ENCODE data around the gene CANT1.

The CANT1 gene

DNA sequence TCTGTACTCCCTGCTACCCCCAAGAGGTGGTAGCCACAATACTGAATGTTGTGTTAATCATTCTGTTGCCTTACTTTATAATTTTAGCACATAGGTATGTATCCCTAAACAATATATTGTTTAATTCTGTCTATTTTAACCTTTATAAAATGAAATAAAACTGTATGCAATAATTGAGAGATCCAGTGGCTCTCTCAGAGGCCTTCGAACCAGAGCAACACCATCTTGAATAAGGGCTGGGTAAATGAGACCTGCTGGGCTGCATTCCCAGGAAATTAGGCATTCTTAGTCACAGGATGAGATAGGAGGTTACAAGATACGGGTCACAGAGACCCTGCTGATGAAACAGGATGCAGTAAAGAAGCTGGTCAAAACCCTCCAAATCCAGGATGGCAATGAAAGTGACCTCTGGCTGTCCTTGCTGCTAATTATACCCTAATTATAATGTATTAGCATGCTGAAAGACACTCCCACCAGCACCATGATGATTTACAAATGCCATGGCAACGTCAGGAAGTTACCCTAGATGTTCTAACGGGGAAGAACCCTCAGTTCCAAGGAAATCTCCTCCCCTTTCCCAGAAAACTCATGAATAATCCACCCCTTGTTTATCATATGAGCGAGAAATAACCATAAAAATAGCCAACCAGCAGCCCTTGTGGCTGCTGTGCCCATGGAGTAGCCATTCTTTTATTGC is 2.0 kb upstream of the CANT1 start:
- in situ Hi-C loops (cut with MboI; ENCODE audit: low sequenced_read_pairs), result no loop called here

DNA sequence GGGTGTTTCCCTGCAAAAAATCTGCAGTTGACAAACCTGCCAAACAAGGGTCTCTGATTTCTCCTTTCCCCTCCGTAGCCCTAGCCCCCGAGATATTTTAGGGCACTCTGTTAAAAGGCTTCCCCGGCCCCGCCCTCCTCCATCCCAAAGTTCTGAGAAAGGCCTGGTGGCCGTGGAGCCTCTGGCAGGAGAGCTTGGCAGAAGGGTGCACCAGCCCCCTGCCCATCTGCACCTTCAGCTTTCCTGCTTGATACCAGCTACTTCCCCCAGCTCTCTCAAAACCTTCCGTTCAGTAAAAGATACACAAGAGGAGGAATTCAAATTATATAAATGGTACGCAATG is 711 bp upstream of the CANT1 start:
- in situ Hi-C loops (cut with MboI; ENCODE audit: low sequenced_read_pairs), result no loop called here

DNA sequence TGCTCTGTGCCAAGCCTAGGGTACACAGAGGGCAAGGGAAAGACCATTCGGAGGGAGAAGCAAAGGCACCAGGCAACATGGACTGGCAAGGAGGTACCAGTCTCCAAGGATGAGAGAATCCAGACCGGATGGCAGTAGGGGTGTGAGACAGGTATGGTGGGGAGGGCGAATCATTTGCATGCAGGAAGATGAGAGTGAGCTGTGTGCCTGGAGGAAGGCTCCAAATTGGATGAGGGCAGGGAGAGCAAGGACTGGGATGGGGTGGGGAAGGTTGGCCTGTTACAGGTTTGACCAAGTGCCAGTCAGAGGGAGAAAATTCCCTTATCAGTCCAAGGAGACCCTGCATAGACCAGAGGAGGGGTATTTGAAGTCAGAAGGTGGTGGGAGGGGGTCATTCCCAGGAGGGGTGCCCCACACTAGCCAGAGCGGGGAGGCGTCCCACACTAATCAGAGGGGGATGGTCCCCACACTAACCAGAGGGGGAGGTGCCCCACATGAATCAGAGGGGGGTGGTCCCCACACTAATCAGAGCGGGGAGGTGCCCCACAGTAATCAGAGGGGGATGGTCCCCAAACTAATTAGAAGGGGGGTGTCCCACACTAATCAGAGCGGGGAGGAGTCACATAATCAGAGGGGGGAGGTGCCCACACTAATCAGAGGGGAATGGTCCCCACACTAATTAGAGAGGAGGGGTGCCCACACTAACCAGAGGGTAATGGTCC is 737 bp downstream of the CANT1 start:
- in situ Hi-C loops (cut with MboI; ENCODE audit: low sequenced_read_pairs), result no loop called here

DNA sequence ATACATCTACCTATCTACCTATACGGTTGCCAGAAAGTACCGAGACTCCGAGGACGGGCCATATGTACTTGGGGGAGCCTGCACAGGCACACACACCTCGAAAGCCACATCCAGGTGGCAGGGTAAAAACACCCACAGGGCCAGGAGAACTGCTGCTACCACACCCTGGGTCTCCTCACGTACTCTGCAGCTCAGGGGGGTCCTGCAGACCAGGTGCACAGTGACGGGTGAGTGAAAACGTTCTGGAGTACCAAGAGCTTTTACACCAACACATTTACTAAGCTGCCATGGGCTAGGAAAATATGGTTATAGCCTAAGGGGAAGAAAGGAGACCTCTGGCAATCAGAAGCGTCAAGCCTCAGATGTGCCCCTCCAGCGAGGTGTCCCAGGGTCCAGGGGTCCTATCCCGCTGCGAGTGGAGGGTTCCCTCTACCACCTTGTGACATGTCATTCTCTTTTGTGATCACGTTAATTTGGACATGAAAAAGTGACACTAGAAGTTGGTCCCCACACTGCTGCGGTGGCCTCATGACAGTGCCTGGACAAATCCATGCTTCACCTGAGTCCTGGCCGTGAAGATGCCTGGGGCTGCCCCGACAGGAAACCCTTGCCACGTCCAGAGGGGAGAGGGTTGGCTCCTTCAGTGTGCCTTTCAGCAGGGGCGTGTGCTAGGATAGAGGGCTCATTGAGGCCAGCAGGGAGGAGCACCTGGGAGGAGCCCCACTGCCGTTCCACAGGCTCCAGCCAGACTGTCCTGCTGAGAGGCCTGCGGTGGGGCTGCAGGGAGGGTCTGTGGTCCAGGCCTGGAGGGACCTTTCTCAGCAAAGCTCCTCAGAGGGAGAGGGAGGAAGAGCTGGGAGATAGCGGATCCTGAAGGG is 1.8 kb downstream of the CANT1 start:
- in situ Hi-C loops (cut with MboI; ENCODE audit: low sequenced_read_pairs), result no loop called here

DNA sequence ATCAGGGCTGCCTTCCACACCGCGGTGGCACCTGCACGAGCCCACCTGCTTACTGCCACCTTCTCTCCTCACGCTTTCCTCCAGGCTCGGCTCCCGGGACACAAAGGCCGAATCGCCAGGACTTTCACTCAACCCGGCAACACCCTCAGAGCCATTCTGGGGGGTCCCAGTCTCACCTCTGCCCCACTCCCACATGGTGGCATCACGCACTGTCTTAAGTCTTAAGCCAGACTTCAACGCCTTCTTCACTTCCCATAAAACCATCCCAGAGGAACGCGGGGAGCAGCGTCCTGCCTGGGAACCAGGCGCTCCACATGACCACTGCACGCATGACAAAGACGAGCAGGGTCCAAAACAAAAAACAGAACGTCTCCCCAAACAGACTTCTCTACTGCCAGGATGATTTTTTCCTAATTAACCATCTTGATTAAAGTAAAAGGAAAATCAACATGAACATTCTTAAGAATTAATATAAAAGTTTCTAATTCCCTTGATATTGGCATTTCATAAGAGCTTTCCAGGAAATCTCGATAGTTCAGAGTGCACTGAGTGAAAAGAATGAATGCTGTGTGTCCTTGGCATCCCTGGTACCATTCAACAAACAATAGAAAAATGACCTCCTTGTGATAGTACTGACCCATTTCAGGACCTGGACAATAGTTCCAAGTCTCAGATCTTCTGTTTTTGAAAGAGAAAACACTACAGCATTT is 2.6 kb downstream of the CANT1 start:
- in situ Hi-C loops (cut with MboI; ENCODE audit: low sequenced_read_pairs), result no loop called here

DNA sequence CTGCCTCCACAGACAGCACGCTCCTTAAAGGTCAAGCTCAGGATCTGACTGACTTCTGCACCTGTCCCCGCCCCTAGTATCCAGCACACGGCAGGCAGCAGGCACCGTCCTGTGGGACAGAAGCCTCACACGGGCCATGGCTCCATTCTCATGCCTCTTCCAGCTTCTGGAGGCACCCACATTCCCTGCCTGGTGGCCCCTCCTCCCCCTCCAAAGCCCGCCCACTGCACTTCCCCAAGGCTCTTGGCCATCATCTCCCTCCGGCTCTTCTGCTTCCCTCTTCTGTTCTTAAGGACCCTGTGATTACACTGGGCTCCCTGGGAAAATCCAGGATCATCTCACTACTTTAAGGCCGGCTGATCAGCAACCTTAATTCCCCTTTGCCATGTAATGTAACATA is 3.5 kb downstream of the CANT1 start:
- in situ Hi-C loops (cut with MboI; ENCODE audit: low sequenced_read_pairs), result no loop called here

DNA sequence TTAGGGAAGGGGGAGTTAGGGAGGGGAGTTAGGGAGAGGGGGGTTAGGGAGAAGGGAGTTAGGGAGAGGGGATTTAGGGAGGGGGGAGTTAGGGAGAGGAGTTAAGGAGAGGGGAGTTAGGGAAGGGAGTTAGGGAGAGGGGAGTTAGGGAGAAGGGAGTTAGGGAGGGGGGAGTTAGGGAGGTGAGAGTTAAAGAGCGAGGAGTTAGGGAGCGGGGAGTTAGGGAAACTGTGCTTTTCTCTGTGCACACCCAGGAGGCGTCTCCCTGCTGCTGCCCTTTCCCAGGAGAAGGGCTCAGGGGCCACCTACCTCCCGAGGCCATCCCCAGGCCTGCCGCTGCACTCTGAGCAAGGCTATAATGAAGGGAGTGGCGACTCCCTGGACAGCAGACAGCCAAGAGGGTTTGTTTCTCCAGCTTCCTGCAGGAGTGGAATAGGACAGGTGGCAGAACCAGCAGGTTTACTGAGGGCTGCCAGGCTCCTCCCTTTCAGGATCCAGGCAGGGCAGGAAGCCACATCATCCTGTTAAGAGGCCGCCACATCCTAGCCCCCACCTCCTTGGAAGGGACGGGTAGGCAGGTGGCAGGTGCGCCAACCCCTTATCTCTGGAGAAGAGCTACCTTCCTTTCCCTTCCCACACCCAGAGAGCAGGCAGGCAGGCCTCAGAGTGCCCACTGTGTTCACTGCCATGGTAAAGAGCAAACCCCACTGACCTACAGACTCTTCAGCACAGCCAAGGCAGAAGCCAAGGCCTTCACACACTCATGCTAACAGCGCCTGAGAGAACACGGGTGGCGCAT is 4.3 kb downstream of the CANT1 start:
- in situ Hi-C loops (cut with MboI; ENCODE audit: low sequenced_read_pairs), result no loop called here

DNA sequence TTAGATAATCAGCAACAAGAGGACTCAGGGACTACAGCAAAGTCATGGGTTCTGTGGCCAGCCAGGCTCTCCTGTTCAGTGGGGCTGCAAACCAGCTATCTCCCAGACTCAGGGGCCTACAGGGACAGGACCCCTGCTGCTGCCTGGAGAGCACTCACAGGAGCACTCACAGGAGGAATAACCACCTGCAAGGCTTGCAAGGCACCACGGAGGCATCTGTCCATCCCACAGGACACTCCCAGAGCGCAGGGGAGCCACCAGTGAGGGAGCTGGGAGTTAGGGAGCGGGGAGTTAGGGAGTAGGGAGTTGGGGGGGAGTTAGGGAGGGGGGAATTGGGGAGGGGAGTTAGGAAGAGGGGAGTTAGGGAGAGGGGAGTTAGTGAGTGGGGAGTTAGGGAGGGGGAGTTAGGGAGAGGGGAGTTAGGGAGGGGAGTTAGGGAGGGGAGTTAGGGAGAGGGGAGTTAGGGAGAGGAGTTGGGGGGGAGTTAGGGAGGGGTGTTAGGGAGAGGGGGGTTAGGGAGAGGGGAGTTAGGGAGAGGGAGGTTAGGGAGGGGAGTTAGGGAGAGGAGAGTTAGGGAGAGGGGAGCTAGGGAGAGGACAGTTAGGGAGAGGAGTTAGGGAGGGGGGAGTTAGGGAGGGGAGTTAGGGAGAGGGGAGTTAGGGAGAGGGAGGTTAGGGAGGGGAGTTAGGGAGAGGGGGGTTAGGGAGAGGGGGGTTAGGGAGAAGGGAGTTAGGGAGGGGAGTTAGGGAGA is 5.7 kb downstream of the CANT1 start:
- in situ Hi-C loops (cut with MboI; ENCODE audit: low sequenced_read_pairs), result no loop called here

DNA sequence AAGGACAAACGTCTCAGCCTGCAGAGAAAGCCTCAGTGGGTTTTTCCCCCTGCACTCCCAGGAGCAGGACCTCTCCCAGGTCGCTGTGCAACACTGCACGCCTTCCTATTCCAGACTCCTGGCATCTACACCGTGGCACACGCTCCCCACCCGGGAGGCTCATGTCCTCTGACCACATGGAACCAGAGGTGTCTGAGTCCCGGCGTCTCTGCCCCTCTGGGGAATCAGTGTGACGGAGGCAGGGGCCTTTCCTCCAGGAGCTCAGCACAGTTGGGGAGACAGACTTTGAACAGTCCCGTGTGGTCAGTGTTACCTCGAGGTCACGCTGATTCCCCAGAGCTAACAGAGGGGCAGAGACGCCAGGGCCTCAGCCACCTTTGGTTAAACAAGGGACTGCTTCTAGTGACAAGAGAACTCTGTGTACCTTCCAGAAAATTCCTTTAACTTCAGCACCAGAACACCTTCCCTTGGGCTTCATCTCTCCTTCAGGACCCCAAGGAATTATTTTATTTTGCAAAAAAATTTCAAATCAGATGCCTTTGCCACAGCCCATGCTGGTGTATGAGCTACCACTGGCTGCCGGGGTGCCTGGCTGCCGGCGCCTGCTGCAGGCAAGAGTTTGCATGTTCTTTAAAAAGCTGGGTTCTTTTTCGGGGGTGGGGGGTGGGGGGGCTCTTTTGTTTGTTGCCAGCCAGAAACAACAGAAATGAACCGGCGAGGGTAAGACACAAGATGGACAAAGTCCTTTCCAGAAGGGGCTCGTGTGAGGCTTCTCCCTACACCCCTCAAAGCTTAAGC is 6.6 kb downstream of the CANT1 start:
- in situ Hi-C loops (cut with MboI; ENCODE audit: low sequenced_read_pairs), result no loop called here

DNA sequence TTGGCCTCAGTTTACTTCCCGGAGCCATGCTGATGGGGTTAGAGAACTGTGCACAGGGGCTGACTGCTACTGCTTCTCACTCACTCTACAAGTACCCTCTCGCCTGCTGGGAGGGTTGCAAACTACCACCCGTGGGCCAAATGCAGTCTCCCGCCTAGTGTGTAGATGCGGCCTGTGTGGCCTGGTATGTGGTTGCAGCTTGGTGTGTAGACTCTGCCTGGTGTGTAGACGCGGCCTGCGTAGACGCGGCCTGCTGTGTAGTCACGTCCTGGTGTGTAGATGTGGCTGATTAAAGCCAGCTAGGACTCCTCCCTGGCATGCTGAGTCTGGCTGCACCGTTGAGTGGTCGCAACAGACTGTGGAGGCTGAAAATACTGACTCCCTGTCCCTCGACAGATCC is 7.3 kb downstream of the CANT1 start:
- in situ Hi-C loops (cut with MboI; ENCODE audit: low sequenced_read_pairs), result no loop called here

DNA sequence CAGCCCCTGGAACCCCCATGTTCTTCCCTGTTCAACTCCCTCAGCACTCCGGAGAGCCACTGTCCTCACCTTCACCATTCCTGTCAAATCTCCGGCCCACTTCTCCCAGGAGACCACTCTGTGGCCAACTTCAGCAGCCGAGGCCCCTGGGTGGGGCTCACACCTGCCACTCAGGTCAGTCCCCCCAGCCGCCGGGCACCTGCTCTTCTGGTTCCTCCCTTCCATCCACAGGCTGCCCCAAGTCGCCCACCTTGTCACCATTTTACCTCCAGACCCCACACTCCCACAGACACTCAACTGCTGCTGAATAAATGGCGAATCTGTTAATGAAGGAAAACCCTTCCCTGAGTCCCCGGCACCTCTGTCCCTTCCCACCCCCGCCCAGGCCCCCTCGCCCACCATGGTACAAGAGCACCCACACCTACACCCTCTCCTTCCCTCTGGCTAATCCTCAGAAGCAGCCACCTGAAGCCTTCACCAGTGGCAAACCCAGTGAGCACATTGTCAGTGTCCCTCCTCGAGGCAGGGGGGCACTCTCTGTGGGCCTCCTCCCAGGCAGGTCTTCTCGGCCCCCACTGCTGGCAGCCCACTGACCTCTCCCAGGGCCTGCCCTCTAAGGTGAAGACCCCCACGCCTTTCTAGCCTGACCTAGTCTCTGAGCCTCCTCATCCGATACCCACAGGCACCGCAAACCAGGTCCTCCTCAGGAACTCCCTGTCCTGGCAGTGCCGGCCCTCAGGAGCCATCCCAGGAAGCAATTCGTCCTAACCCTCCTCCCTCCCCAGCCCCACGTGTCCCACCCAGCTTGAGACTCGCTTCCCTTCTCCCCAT is 8.2 kb downstream of the CANT1 start:
- in situ Hi-C loops (cut with MboI; ENCODE audit: low sequenced_read_pairs), result no loop called here

DNA sequence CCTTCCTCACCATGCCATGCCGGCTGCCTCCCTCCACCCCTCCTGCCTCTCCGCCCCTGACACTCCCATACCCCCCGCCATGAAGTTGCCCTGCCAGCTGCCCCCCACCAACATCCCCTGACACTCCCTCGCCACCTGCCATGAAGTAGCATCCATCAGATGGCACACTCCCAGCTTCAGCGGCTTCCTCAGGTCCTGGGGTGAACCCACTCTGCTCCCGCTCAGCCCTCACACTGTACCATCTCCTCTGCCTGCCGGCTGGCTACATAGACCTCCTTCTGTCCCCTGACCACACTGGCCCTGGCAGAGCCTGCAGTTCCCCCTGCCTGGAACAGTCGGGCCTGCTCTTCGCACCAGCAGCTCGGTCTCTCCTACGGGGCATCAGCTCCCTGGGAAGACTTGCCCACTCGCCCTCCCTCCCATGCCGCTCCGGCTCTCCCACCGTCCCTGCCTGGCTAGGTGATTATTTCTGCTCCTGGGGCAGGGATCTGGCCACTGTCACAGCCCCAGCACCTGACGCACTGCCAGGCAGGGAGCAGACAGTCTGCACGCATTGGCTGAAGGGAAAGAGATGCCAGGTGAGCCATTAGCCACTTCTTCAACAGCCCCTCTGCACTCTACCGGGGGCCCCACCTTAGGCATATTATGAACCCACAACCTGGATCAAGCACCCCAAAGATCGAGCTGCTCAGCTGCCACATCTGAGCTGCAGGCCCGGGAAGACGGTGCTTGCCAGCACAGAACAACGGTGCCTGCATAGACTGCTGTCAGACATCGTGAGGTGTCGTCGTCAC is 9.0 kb downstream of the CANT1 start:
- in situ Hi-C loops (cut with MboI; ENCODE audit: low sequenced_read_pairs), result no loop called here

DNA sequence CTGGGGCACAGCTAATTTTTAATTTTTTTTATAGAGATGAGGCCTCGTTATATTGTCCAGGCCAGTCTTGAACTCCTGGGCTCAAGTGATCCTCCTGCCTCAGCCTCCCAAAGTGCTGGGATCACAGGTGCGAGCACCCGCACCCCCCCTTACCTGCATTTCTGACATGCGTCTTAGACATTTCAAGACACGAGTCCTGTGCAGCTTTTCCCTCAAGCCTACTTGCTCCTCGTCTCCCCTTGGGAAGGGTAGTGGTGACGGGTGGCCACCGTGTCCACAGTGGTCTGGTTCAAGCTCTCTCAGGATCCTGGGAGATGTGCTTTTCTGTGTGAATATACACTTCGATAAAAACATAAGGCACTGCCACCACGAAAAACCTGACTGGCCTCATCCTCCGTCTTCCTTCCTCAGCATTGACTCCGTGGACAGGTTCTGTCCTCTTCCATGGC is 9.6 kb downstream of the CANT1 start:
- in situ Hi-C loops (cut with MboI; ENCODE audit: low sequenced_read_pairs), result no loop called here

DNA sequence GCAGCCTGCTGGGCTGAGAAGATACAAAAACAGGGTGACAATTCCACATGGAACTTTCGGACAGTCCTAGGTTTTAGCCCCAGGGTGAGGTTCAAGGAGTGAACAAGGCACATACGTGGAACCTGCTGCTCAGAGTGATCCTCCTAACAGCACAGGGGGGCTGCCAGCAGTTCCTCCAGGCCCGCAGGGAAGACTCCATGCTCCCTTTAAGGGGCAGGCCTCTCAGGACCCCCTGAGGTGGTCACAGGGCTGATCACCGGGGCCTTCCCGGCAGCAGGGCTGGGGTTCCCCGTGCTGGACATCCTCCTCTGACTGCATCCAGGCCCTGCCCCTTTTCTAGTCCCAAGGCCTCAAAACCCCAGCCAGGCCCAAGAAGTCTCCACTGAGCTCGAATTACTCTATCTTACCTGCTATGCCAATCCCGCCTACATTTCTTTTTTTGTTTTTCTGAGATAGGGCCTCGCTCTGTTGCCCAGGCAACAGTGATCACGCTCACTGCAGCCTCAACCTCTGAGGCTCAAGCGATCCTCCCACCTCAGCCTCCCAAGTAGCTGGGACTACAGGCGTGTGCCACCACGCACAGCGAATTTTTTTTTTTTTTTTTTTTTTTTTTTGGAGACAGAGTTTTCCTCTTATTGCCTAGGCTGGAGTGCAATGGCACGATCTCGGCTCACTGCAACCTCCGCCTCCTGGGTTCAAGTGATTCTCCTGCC is 10.4 kb downstream of the CANT1 start:
- in situ Hi-C loops (cut with MboI; ENCODE audit: low sequenced_read_pairs), result no loop called here

DNA sequence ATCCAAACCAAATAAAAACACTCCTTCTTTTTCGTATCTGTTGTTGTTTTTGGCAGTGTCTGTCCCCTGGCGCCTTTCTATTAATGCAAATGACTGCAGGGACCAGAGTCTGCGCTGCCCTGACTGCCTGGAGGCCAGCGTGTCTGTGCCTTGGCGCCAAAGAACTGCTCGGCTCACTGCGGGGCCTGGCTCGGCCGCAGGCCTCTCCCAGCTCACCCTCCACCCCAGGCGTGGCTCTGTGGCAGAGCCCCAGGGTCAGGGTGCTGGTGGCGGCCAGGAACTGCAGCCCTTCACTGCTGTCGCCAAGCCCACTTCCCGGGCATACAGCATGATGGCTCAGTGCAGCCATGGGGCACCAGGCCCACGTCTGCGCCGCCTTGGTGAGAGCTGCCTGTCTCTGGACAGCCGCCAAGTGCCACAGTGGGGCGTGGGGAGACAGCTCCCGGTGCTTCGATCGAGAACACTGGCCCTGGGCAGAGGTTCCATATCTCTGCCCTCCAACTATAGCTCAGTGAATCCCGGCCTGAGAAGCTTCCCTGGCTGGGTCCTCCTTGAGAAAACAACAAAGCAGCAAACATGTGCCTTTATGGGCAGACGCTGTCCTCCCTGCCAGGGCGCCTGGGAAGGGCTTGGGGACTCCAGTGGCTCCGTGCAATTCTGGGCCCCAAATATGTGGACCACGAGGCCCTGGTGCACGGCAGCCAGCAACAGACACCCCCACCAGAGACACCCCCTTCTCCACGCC is 11.1 kb downstream of the CANT1 start:
- in situ Hi-C loops (cut with MboI; ENCODE audit: low sequenced_read_pairs), result no loop called here

DNA sequence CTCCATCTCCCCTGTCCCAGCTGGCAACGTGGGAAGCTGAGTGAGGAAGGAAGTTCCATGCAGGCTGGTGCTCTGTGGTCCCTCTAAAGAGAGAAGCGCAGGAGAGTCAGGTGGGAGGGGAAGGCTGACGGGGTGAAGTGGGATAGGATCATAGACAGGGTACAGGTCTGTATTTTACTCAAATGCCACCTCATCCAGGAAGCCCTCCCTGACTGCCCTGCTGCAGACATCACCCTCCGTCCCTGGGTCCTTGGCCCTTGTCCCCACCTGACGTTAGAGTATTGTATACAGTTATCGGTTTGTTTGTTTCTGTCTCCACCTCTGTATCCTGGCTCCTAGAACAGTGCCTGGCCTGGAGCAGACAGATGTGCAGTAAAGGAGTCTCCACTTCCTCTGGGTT is 11.7 kb downstream of the CANT1 start:
- in situ Hi-C loops (cut with MboI; ENCODE audit: low sequenced_read_pairs), result no loop called here
